22Rv1 (cell line): ENCODE results near the gene ITLN2.

Experiments used
- CTCF ChIP-seq: fragments of 450-650 bp; IDR thresholded peaks from 2 replicates; pipeline ENCODE4 v1.5.1; 2017; ENCODE audit warnings: mild to moderate bottlenecking
- ZFX ChIP-seq: fragments of 450-650 bp; IDR thresholded peaks from 2 replicates; pipeline ENCODE4 v1.6.1; 2017; ENCODE audit warnings: antibody characterized with exemption, borderline replicate concordance

GRCh38 chr1:160971618-160972056, 17.0 kb upstream of the ITLN2 start:
- TF ChIP-seq CTCF: no peak
- TF ChIP-seq ZFX: no peak
